ENCODE data around the gene ADCY9. TPM values are rescaled to one million over a fixed set of nuclear protein-coding genes. Genes with fewer than 3 reads are reported as not detected.

The ADCY9 gene
- polyA plus RNA-seq, 3 donors = 0.44 to 9.3 (median 0.67) TPM

- Histone ChIP-seq H3K27ac (ENCODE audit: low read depth in 1 of 2, low read length in 2 of 2) (no peak overlapping the region), H3K4me1 (ENCODE audit: control insufficient read depth in 1 of 2, insufficient read depth in 2 of 2, low read length in 2 of 2) (peaks cover 4% of the 10 kb centered on the region in 2 donors), H3K4me2 (replicated peaks; ENCODE audit: extremely low read depth, low read length, poor library complexity, severe bottlenecking) (no peak overlapping the region), H3K9me3 (replicated peaks in 1 of 2; ENCODE audit: control insufficient read depth in 1 of 2, insufficient read depth in 1 of 2, low read length in 2 of 2) (no peaks in the 10 kb centered on the region), H2AFZ (ENCODE audit: insufficient read depth, low read depth, low read length, poor library complexity, severe bottlenecking) (no peak overlapping the region), H3K79me2 (ENCODE audit: insufficient read depth, low read length) (no peaks in the 10 kb centered on the region), H3K27me3 (ENCODE audit: control insufficient read depth in 2 of 2, insufficient read depth in 2 of 2, low read length in 2 of 2) (no peaks in the 10 kb centered on the region), H3K36me3 (replicated peaks in 1 of 2; ENCODE audit: control insufficient read depth in 1 of 2, insufficient read depth in 2 of 2, low read length in 2 of 2) (peaks cover 32 to 60% of the 10 kb centered on the region in 2 donors), H4K20me1 (ENCODE audit: insufficient read depth, low read length) (no peaks in the 10 kb centered on the region), H3K9ac (ENCODE audit: insufficient read depth, low read length, poor library complexity, severe bottlenecking) (no peak overlapping the region), H3K4me3 (replicated peaks in 1 of 3; ENCODE audit: low read depth in 2 of 3, low read length in 3 of 3) (no peak overlapping the region)
- H3K27ac Mint-ChIP-seq = no peak overlapping the region
- intact Hi-C loops (cut with micrococcal nuclease) = no loop called here
- TF ChIP-seq CTCF (IDR thresholded peaks at IDR 0.05) = no peak
- peaks cover 8% of the 10 kb centered on the region for H3K4me1 Mint-ChIP-seq
- H3K36me3 Mint-ChIP-seq = peaks cover 39 to 67% of the 10 kb centered on the region in 2 donors
- no peak overlapping the region for H3K4me3 Mint-ChIP-seq
- H3K27me3 Mint-ChIP-seq (ENCODE audit: low read depth in 3 of 3) = peaks cover 1 to 2% (median 2%) of the 10 kb centered on the region in 3 donors
- DNase-seq = no peak
- H3K9me3 Mint-ChIP-seq = no peaks in the 10 kb centered on the region
- 94% methylated on average over 12 of the region's 12 CpGs for WGBS (ENCODE audit: insufficient coverage)
Measured at GRCh38 chr16:3979518-3979917, 136.7 kb downstream of the ADCY9 start.

GRCh38 chr16:3979070-3979469 lies 137.2 kb downstream of the ADCY9 start:
- H3K9me3 ChIP-seq (replicated peaks in 1 of 2; ENCODE audit: control insufficient read depth in 1 of 2, insufficient read depth in 1 of 2, low read length in 2 of 2) = no peaks in the 10 kb centered on the region
- no peak overlapping the region for H3K4me2 ChIP-seq (replicated peaks; ENCODE audit: extremely low read depth, low read length, poor library complexity, severe bottlenecking)
- H3K79me2 ChIP-seq (ENCODE audit: insufficient read depth, low read length) = no peaks in the 10 kb centered on the region
- peaks cover 1 to 2% (median 2%) of the 10 kb centered on the region in 3 donors for H3K27me3 Mint-ChIP-seq (ENCODE audit: low read depth in 3 of 3)
- H4K20me1 ChIP-seq (ENCODE audit: insufficient read depth, low read length) = no peaks in the 10 kb centered on the region
- H3K4me1 ChIP-seq (ENCODE audit: control insufficient read depth in 1 of 2, insufficient read depth in 2 of 2, low read length in 2 of 2) = peaks cover 4% of the 10 kb centered on the region in 2 donors
- H3K36me3 ChIP-seq (replicated peaks in 1 of 2; ENCODE audit: control insufficient read depth in 1 of 2, insufficient read depth in 2 of 2, low read length in 2 of 2) = peaks cover 32 to 61% of the 10 kb centered on the region in 2 donors
- intact Hi-C loops (cut with micrococcal nuclease) = no loop called here
- TF ChIP-seq CTCF (IDR thresholded peaks at IDR 0.05) = no peak
- H3K27me3 ChIP-seq (ENCODE audit: control insufficient read depth in 2 of 2, insufficient read depth in 2 of 2, low read length in 2 of 2) = no peaks in the 10 kb centered on the region
- H2AFZ ChIP-seq (ENCODE audit: insufficient read depth, low read depth, low read length, poor library complexity, severe bottlenecking) = no peak overlapping the region
- H3K9ac ChIP-seq (ENCODE audit: insufficient read depth, low read length, poor library complexity, severe bottlenecking) = no peak overlapping the region
- no peaks in the 10 kb centered on the region for H3K9me3 Mint-ChIP-seq
- over 99% methylated on average over 16 of the region's 25 CpGs for WGBS (ENCODE audit: insufficient coverage)
- H3K4me3 ChIP-seq (replicated peaks in 1 of 3; ENCODE audit: low read depth in 2 of 3, low read length in 3 of 3) = no peak overlapping the region
- no peak for DNase-seq
- peaks cover 39 to 69% of the 10 kb centered on the region in 2 donors for H3K36me3 Mint-ChIP-seq
- H3K27ac ChIP-seq (ENCODE audit: low read depth in 1 of 2, low read length in 2 of 2) = no peak overlapping the region
- H3K27ac Mint-ChIP-seq = no peak overlapping the region
- no peak overlapping the region for H3K4me3 Mint-ChIP-seq
- H3K4me1 Mint-ChIP-seq = peaks cover 8% of the 10 kb centered on the region

Data from CD14-positive monocyte (primary cell).